Activated CD4-positive, alpha-beta T cell treated with anti-CD3 and anti-CD28 coated beads, Interleukin-2, amount 10 ng/mL, durations not matched to agents 24 days and 14 days (primary cell): ENCODE measurements around the gene PXYLP1. TPM values are rescaled to one million over a fixed set of nuclear protein-coding genes. Genes with fewer than 3 reads are reported as not detected.
"Not testable (repeated sequence)": the region's sequence is repeated elsewhere in the genome, so short reads cannot be mapped to it uniquely, and the experiment has no call there.

Source experiments
- DNase-seq: peaks from one replicate; pipeline ENCODE4 v3.0.0; 2022
- H3K27ac Mint-ChIP-seq: one replicate; pipeline ENCODE4 v1.8.0; 2022; ENCODE audit warnings: mild to moderate bottlenecking, mixed read lengths
- H3K27me3 Mint-ChIP-seq: one replicate; pipeline ENCODE4 v1.8.0; 2022; ENCODE audit warnings: mixed read lengths
- H3K36me3 Mint-ChIP-seq: one replicate; pipeline ENCODE4 v1.8.0; 2022; ENCODE audit warnings: low read depth, mild to moderate bottlenecking, mixed read lengths
- H3K4me1 Mint-ChIP-seq: one replicate; pipeline ENCODE4 v1.8.0; 2021; ENCODE audit warnings: mixed read lengths
- H3K4me3 Mint-ChIP-seq: one replicate; pipeline ENCODE4 v1.8.0; 2022; ENCODE audit warnings: mild to moderate bottlenecking, moderate library complexity, mixed read lengths
- H3K9me3 Mint-ChIP-seq: one replicate; pipeline ENCODE4 v1.8.0; 2021; ENCODE audit warnings: mixed read lengths
- intact Hi-C: fragments of 100-400 bp; cut with micrococcal nuclease; formaldehyde crosslinking; loops from one replicate; pipeline ENCODE4 v1.15.1; 2023
- total RNA-seq: library from RNA; stranded (reverse); gene quantifications from 2 replicates; pipeline ENCODE4 v1.2.3, GENCODE V29; 2022

PXYLP1 gene
- total RNA-seq, 1 donor from 2014 or later: 10.7 TPM

DNA sequence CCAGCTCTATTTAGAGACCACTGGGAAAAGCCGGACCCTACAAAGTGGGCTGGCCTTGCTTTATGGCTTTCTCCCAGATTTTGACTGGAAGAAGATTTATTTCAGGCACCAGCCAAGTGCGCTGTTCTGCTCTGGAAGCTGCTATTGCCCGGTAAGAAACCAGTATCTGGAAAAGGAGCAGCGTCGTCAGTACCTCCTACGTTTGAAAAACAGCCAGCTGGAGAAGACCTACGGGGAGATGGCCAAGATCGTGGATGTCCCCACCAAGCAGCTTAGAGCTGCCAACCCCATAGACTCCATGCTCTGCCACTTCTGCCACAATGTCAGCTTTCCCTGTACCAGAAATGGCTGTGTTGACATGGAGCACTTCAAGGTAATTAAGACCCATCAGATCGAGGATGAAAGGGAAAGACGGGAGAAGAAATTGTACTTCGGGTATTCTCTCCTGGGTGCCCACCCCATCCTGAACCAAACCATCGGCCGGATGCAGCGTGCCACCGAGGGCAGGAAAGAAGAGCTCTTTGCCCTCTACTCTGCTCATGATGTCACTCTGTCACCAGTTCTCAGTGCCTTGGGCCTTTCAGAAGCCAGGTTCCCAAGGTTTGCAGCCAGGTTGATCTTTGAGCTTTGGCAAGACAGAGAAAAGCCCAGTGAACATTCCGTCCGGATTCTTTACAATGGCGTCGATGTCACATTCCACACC is 60.9 kb downstream of the PXYLP1 start:
- peaks cover 12% of the 10 kb centered on the region for H3K4me1 Mint-ChIP-seq

DNA sequence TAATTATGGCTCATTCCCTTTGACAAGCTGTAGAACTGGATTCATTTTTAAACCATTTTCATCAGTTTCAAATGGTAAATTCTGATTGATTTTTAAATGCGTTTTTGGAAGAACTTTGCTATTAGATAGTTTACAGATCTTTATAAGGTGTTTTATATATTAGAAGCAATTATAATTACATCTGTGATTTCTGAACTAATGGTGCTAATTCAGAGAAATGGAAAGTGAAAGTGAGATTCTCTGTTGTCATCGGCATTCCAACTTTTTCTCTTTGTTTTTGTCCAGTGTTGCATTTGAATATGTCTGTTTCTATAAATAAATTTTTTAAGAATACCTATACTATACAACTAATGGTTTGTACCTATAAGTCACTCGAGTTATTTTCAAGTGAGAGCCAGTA is 62.7 kb downstream of the PXYLP1 start:
- no peak overlapping the region for H3K27ac Mint-ChIP-seq
- H3K9me3 Mint-ChIP-seq: no peaks in the 10 kb centered on the region
- intact Hi-C loops: no loop called here
- peak overlapping the region; percentile 76 for H3K4me3 Mint-ChIP-seq
- no peak for DNase-seq
- H3K27me3 Mint-ChIP-seq: peaks cover 1% of the 10 kb centered on the region
- H3K36me3 Mint-ChIP-seq: peaks cover 26% of the 10 kb centered on the region
- peaks cover 12% of the 10 kb centered on the region for H3K4me1 Mint-ChIP-seq

More for the DNA sequence above, 60.9 kb downstream of the PXYLP1 start:
- DNase-seq: no peak
- intact Hi-C loops: no loop called here
- no peaks in the 10 kb centered on the region for H3K9me3 Mint-ChIP-seq
- no peak overlapping the region for H3K4me3 Mint-ChIP-seq
- peaks cover 27% of the 10 kb centered on the region for H3K36me3 Mint-ChIP-seq
- no peaks in the 10 kb centered on the region for H3K27me3 Mint-ChIP-seq
- H3K27ac Mint-ChIP-seq: no peak overlapping the region

DNA sequence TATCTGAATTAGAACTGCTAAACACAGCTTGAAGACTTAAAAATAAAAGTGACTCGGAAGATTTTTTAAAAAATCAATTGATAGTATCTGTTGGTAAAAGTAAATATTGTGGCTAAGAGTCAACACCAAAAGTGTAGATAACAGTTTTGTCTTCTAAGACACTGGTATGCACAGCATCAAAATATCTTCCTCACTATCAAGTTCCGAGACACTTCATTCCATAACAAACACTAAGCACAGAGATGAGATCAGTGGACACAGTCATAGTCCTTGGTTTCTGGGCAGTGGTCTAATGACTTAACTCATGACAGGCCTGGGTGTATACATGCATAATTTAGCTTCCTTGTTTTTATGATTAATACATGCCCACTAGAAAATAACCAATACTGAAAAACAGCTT is 63.2 kb downstream of the PXYLP1 start:
- H3K36me3 Mint-ChIP-seq: peaks cover 26% of the 10 kb centered on the region
- intact Hi-C loops: no loop called here
- no peak for DNase-seq

GRCh38 chr3:141300426-141300825 is 68.8 kb downstream of the PXYLP1 start:
- H3K36me3 Mint-ChIP-seq, H3K9me3 Mint-ChIP-seq, H3K27me3 Mint-ChIP-seq, H3K27ac Mint-ChIP-seq, intact Hi-C loops, DNase-seq: not testable (repeated sequence)
- Mint-ChIP-seq H3K4me1 (peaks cover 13% of the 10 kb centered on the region), H3K4me3 (peak overlapping the region; percentile 9)

More for the DNA sequence above, 63.2 kb downstream of the PXYLP1 start:
- Mint-ChIP-seq H3K27ac (peak overlapping the region; percentile 4), H3K4me3 (peak overlapping the region; percentile 76), H3K27me3 (peaks cover 1% of the 10 kb centered on the region), H3K4me1 (peaks cover 12% of the 10 kb centered on the region), H3K9me3 (no peaks in the 10 kb centered on the region)

- DNase-seq: no peak
- Mint-ChIP-seq H3K27me3 (peaks cover 1% of the 10 kb centered on the region), H3K9me3 (no peaks in the 10 kb centered on the region), H3K4me1 (peaks cover 24% of the 10 kb centered on the region), H3K4me3 (no peak overlapping the region), H3K36me3 (peaks cover 4% of the 10 kb centered on the region), H3K27ac (no peak overlapping the region)
- intact Hi-C loops: loop anchor here (1.0 kb wide), 1 partner anchor 153 kb away; no protein-coding TSS in a partner anchor
These were observed 70.9 kb downstream of the PXYLP1 start for GRCh38 chr3:141302364-141303141.

DNA sequence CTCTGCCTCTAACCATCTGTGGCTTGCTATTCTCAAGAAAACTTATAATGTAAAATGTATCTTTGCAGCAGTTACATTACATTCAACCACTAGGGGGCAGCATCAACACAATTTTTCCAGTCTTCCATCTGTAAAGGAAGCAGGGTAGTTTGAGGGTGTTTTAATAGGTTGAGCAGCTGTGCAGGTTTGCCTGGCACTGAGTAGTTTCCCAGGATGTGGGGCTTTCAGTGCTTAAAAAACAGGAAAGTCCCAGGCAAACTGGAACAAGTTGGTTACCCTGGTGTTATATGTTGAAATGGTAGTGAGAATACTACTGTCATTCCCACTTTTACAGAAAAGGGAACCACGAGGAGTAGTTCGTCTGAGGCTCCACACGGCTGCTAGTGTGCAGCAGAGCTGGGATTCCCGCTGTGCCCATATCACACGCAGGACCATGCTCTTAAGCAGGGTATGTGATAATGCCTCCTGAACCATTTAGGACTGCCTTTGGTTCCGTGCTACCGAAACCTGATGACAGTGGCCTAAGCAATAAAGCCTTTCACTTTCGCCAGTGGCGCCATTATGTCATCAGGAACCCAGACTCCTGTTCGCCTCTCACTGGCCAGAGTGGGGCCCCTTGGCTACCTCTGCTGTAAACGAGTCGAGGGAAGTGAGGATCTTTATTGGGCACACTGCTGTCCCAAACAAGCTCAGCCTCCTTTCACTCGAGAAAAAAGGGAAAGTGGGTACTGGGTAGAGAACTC is 72.0 kb downstream of the PXYLP1 start:
- peak; percentile 91 for DNase-seq
- no peaks in the 10 kb centered on the region for H3K9me3 Mint-ChIP-seq
- no peak overlapping the region for H3K4me3 Mint-ChIP-seq
- H3K4me1 Mint-ChIP-seq: peaks cover 35% of the 10 kb centered on the region
- H3K27me3 Mint-ChIP-seq: peaks cover 1% of the 10 kb centered on the region
- peaks cover under 1% of the 10 kb centered on the region for H3K36me3 Mint-ChIP-seq
- no peak overlapping the region for H3K27ac Mint-ChIP-seq
- intact Hi-C loops: loop anchor here (1.0 kb wide), 1 partner anchor 152 kb away; no protein-coding TSS in a partner anchor

DNA sequence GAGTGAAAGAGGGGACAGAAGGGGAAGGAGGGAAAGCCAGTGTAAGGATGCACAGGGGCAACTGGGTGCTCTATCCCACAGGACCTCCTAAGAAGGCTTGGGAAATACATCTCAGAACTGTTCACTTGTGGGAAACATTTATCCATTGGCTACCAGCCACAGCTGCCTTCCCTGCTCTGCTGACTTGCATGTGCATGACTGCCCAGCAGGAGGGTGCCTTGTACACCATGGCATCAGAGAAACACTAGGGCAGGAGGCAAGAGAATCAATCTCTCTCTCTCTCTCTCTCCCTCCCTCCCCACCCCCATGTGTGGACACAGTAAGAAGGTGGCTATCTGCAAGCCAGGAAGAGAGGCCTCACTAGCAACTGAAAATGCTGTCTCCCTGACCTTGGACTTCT is 73.8 kb downstream of the PXYLP1 start:
- Mint-ChIP-seq H3K4me3 (no peak overlapping the region), H3K9me3 (no peaks in the 10 kb centered on the region), H3K36me3 (no peaks in the 10 kb centered on the region), H3K27ac (no peak overlapping the region), H3K4me1 (peaks cover 43% of the 10 kb centered on the region), H3K27me3 (no peaks in the 10 kb centered on the region)
- no peak for DNase-seq
- intact Hi-C loops: no loop called here

GRCh38 chr3:141306276-141306675 is 74.7 kb downstream of the PXYLP1 start:
- no peak overlapping the region for H3K27ac Mint-ChIP-seq
- H3K4me1 Mint-ChIP-seq: peaks cover 47% of the 10 kb centered on the region
- H3K9me3 Mint-ChIP-seq: no peaks in the 10 kb centered on the region
- peaks cover 2% of the 10 kb centered on the region for H3K36me3 Mint-ChIP-seq
- intact Hi-C loops: no loop called here
- no peak overlapping the region for H3K4me3 Mint-ChIP-seq
- no peak for DNase-seq
- no peaks in the 10 kb centered on the region for H3K27me3 Mint-ChIP-seq

DNA sequence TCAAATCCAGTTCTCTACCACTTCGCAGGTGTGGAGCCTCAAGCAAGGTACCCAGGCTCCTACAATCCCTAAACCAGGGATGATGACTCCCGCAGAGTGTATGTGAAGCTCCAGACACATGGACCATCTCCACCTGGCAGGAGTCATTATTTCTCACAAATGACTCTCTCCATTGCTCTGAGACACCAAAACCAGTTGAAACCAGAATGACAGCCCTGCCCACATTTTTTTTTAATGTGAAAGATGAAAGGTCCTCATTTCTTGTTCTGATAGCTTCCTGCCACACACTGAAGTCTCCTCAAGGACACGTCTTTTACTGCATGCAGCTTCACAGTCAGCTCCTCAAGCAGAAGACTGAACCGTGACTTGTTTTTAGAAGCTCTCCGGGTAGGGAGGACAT is 75.3 kb downstream of the PXYLP1 start:
- peak; percentile 80 for DNase-seq
- Mint-ChIP-seq H3K27me3 (no peaks in the 10 kb centered on the region), H3K36me3 (peaks cover 4% of the 10 kb centered on the region), H3K4me3 (peak overlapping the region; percentile 58), H3K9me3 (no peaks in the 10 kb centered on the region), H3K4me1 (peaks cover 52% of the 10 kb centered on the region), H3K27ac (peak overlapping the region; percentile 70)
- intact Hi-C loops: no loop called here

DNA sequence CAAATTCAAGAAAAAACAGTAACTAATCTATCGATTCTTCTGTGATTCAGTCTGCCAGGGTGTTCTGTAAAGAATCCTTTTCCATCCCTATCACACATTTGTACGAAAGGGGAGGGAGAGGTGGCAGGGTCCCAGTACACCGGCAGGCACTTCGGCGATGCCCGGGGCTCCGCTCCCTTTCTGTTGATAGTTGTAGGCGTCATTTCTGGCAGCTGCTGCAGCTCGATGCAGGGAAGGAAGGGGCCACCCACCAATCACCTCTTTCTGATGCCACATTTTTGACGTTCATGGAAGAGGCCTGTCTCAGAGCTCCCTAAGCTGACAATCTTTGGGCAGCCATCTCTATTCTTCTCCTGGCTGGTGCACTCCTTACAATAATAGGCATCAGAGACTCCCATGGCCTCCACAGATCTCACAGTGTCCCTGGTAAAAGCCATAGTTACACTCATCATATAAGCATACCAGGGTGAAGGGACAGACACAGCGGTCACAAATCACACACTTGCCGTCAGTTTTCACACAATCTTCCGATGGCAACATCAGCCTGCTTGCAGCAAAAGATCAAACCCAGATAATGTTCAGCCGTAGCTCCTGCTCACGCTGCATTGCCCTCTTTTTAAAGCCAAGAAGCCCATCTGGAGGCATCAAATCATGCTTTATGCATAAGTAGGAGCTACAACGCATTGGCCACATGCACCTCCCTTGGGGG is 75.9 kb downstream of the PXYLP1 start:
- Mint-ChIP-seq H3K4me3 (peak overlapping the region; percentile 58), H3K36me3 (peaks cover 4% of the 10 kb centered on the region), H3K27ac (peak overlapping the region; percentile 70), H3K4me1 (peaks cover 56% of the 10 kb centered on the region), H3K9me3 (no peaks in the 10 kb centered on the region), H3K27me3 (no peaks in the 10 kb centered on the region)
- intact Hi-C loops: no loop called here
- peak; percentile 64 for DNase-seq

- intact Hi-C loops: no loop called here
These were observed 77.1 kb downstream of the PXYLP1 start for GRCh38 chr3:141308588-141309218.

GRCh38 chr3:141311170-141311495 is 79.5 kb downstream of the PXYLP1 start:
- peak overlapping the region; percentile 95 for H3K4me3 Mint-ChIP-seq
- H3K4me1 Mint-ChIP-seq: peaks cover 58% of the 10 kb centered on the region
- intact Hi-C loops: loop anchor here (1.0 to 10.0 kb wide), 9 partner anchors 60 to 564 kb away; partner anchors contain the start of genes ATP1B3, PXYLP1, RNF7 and SLC25A36
- DNase-seq: no peak
- peaks cover 4% of the 10 kb centered on the region for H3K36me3 Mint-ChIP-seq
- peak overlapping the region; percentile 96 for H3K27ac Mint-ChIP-seq
- H3K27me3 Mint-ChIP-seq: no peaks in the 10 kb centered on the region
- H3K9me3 Mint-ChIP-seq: no peaks in the 10 kb centered on the region

More at GRCh38 chr3:141308588-141309218, 77.1 kb downstream of the PXYLP1 start:
- H3K27me3 Mint-ChIP-seq: no peaks in the 10 kb centered on the region
- peaks cover 4% of the 10 kb centered on the region for H3K36me3 Mint-ChIP-seq
- peak overlapping the region; percentile 58 for H3K4me3 Mint-ChIP-seq
- H3K9me3 Mint-ChIP-seq: no peaks in the 10 kb centered on the region
- DNase-seq: no peak
- H3K4me1 Mint-ChIP-seq: peaks cover 60% of the 10 kb centered on the region
- H3K27ac Mint-ChIP-seq: no peak overlapping the region
